CD4-positive, alpha-beta T cell treated with Interleukin-15 for 1 hour (primary cell): ENCODE results near the gene SIDT2.
"Not testable (repeated sequence)": the region's sequence is repeated elsewhere in the genome, so short reads cannot be mapped to it uniquely, and the experiment has no call there.

Source experiments
- DNase-seq: peaks from one replicate; pipeline ENCODE4 v3.0.0-alpha.2; 2020

SIDT2 gene

GRCh38 chr11:117178210-117179034 is at the start of gene SIDT2:
SIDT2 (plus strand) TSS chr11:117178743; CDS start chr11:117179264, 521 bp downstream.
- DNase-seq: peak; percentile 89

GRCh38 chr11:117130396-117130795 is 48.1 kb upstream of the SIDT2 start:
- DNase-seq: not testable (repeated sequence)

- no peak for DNase-seq
Measured at GRCh38 chr11:117130879-117131278, 47.7 kb upstream of the SIDT2 start.

GRCh38 chr11:117134431-117134830 is 44.1 kb upstream of the SIDT2 start:
- DNase-seq: no peak

GRCh38 chr11:117134979-117135378 is 43.6 kb upstream of the SIDT2 start:
- not testable (repeated sequence) for DNase-seq

GRCh38 chr11:117137223-117138086 is 41.1 kb upstream of the SIDT2 start:
- not testable (repeated sequence) for DNase-seq

GRCh38 chr11:117143390-117143789 is 35.2 kb upstream of the SIDT2 start:
- DNase-seq: no peak

- DNase-seq: peak; percentile 96
Measured at GRCh38 chr11:117143871-117144476, 34.6 kb upstream of the SIDT2 start, which contains the start of gene PAFAH1B2. PAFAH1B2 (plus strand) TSS chr11:117144287; CDS start chr11:117152448, 8,161 bp downstream.

GRCh38 chr11:117144477-117145392 is 33.8 kb upstream of the SIDT2 start:
- DNase-seq: peak; percentile 56

- no peak for DNase-seq
Measured at GRCh38 chr11:117145393-117145761, 33.2 kb upstream of the SIDT2 start.

- no peak for DNase-seq
Measured at GRCh38 chr11:117146521-117146920, 32.0 kb upstream of the SIDT2 start.

GRCh38 chr11:117152066-117152465 is 26.5 kb upstream of the SIDT2 start:
- DNase-seq: no peak

- no peak for DNase-seq
Measured at GRCh38 chr11:117154468-117154867, 24.1 kb upstream of the SIDT2 start.

GRCh38 chr11:117157507-117157906 is 21.0 kb upstream of the SIDT2 start:
- no peak for DNase-seq

- no peak for DNase-seq
Measured at GRCh38 chr11:117159892-117160291, 18.7 kb upstream of the SIDT2 start.

- no peak for DNase-seq
Measured at GRCh38 chr11:117160826-117161225, 17.7 kb upstream of the SIDT2 start.

GRCh38 chr11:117166491-117166890 is 12.1 kb upstream of the SIDT2 start:
- DNase-seq: no peak

- DNase-seq: no peak
Measured at GRCh38 chr11:117169736-117170135, 8.8 kb upstream of the SIDT2 start.

- DNase-seq: no peak
Measured at GRCh38 chr11:117170210-117170609, 8.3 kb upstream of the SIDT2 start.

GRCh38 chr11:117171007-117171403 is 7.5 kb upstream of the SIDT2 start:
- DNase-seq: no peak

- DNase-seq: no peak
Measured at GRCh38 chr11:117171404-117172061, 7.0 kb upstream of the SIDT2 start.
